GM18511 (cell line): Measurements from ENCODE around the gene PPP3CA.
"Not testable (repeated sequence)": the region's sequence is repeated elsewhere in the genome, so short reads cannot be mapped to it uniquely, and the experiment has no call there.

Source experiments
- ATAC-seq: cut with Tn5 transposase; IDR thresholded peaks from one replicate; pipeline ENCODE4 v1.9.1; 2021; ENCODE audit warnings: mild to moderate bottlenecking, moderate library complexity; ENCODE audit not compliant: unreplicated experiment

The PPP3CA gene

GRCh38 chr4:101115887-101116286 is 231.4 kb downstream of the PPP3CA start:
- no peak for ATAC-seq

- ATAC-seq, result no peak
These were observed 232.4 kb downstream of the PPP3CA start for GRCh38 chr4:101114936-101115372.

- peak; percentile 34 for ATAC-seq
These were observed 242.8 kb downstream of the PPP3CA start for GRCh38 chr4:101104312-101105052.

GRCh38 chr4:101103381-101104142 is 243.8 kb downstream of the PPP3CA start:
- peak; percentile 93 for ATAC-seq

GRCh38 chr4:101102114-101102742 is 245.1 kb downstream of the PPP3CA start:
- no peak for ATAC-seq

GRCh38 chr4:101101072-101101471 is 246.3 kb downstream of the PPP3CA start:
- ATAC-seq, result no peak

GRCh38 chr4:101098666-101099400 is 248.5 kb downstream of the PPP3CA start:
- ATAC-seq, result no peak

GRCh38 chr4:101092609-101093008 is 254.7 kb downstream of the PPP3CA start:
- not testable (repeated sequence) for ATAC-seq

GRCh38 chr4:101089168-101089567 is 258.2 kb downstream of the PPP3CA start:
- no peak for ATAC-seq

GRCh38 chr4:101086801-101087586 is 260.3 kb downstream of the PPP3CA start:
- no peak for ATAC-seq

GRCh38 chr4:101083131-101083530 is 264.2 kb downstream of the PPP3CA start:
- no peak for ATAC-seq

GRCh38 chr4:101081695-101082369 is 265.5 kb downstream of the PPP3CA start:
- no peak for ATAC-seq

- no peak for ATAC-seq
These were observed 266.2 kb downstream of the PPP3CA start for GRCh38 chr4:101081166-101081565.

GRCh38 chr4:101078950-101079349 is 268.4 kb downstream of the PPP3CA start:
- no peak for ATAC-seq

- ATAC-seq, result no peak
These were observed 271.3 kb downstream of the PPP3CA start for GRCh38 chr4:101076032-101076431.

- ATAC-seq, result no peak
These were observed 271.8 kb downstream of the PPP3CA start for GRCh38 chr4:101075536-101075935.

- no peak for ATAC-seq
These were observed 273.0 kb downstream of the PPP3CA start for GRCh38 chr4:101074326-101074725.

- no peak for ATAC-seq
These were observed 276.1 kb downstream of the PPP3CA start for GRCh38 chr4:101071241-101071640.

- ATAC-seq, result no peak
These were observed 279.2 kb downstream of the PPP3CA start for GRCh38 chr4:101068115-101068514.

GRCh38 chr4:101067383-101067782 is 279.9 kb downstream of the PPP3CA start:
- no peak for ATAC-seq
